ENCODE measurements around the gene GMCL2.
"Not testable (repeated sequence)": the region's sequence is repeated elsewhere in the genome, so short reads cannot be mapped to it uniquely, and the experiment has no call there.

Gene GMCL2

GRCh38 chr5:178206166-178207101 is 19.3 kb upstream of the GMCL2 start:
- DNase-seq (ENCODE audit: low read depth in 2 of 2): no peak

- DNase-seq (ENCODE audit: low read depth in 2 of 2): no peak
Observed at GRCh38 chr5:178205749-178206047, 18.5 kb upstream of the GMCL2 start.

- DNase-seq (ENCODE audit: low read depth in 2 of 2): peak; percentile 43 to 56
Observed at GRCh38 chr5:178204935-178205748, 18.0 kb upstream of the GMCL2 start.

GRCh38 chr5:178204182-178204934 is 17.2 kb upstream of the GMCL2 start, which contains the start of gene HNRNPAB:
TSS of gene HNRNPAB (plus strand) at chr5:178204533. CDS start at chr5:178204838, 305 bp downstream.
- DNase-seq (ENCODE audit: low read depth in 2 of 2): peak; percentile 89 to 92

- DNase-seq (ENCODE audit: low read depth in 2 of 2): no peak
Observed at GRCh38 chr5:178203670-178204181, 16.6 kb upstream of the GMCL2 start.

- DNase-seq (ENCODE audit: low read depth in 2 of 2): no peak
Observed at GRCh38 chr5:178202541-178202940, 15.4 kb upstream of the GMCL2 start.

- no peak for DNase-seq (ENCODE audit: low read depth in 2 of 2)
Observed at GRCh38 chr5:178201927-178202235, 14.7 kb upstream of the GMCL2 start.

GRCh38 chr5:178201221-178201926 is 14.2 kb upstream of the GMCL2 start:
- no peak for DNase-seq (ENCODE audit: low read depth in 2 of 2)

- DNase-seq (ENCODE audit: low read depth in 2 of 2): no peak
Observed at GRCh38 chr5:178199581-178200434, 12.6 kb upstream of the GMCL2 start.

GRCh38 chr5:178198706-178199105 is 11.5 kb upstream of the GMCL2 start:
- DNase-seq (ENCODE audit: low read depth in 2 of 2): no peak

GRCh38 chr5:178198151-178198550 is 11.0 kb upstream of the GMCL2 start:
- DNase-seq (ENCODE audit: low read depth in 2 of 2): not testable (repeated sequence)

- DNase-seq (ENCODE audit: low read depth in 2 of 2): no peak
Observed at GRCh38 chr5:178196986-178197385, 9.8 kb upstream of the GMCL2 start.

- DNase-seq (ENCODE audit: low read depth in 2 of 2): no peak
Observed at GRCh38 chr5:178196281-178196812, 9.2 kb upstream of the GMCL2 start.

GRCh38 chr5:178194026-178194425 is 6.9 kb upstream of the GMCL2 start:
- no peak for DNase-seq (ENCODE audit: low read depth in 2 of 2)

GRCh38 chr5:178193251-178193809 is 6.2 kb upstream of the GMCL2 start:
- no peak for DNase-seq (ENCODE audit: low read depth in 2 of 2)

- no peak for DNase-seq (ENCODE audit: low read depth in 2 of 2)
Observed at GRCh38 chr5:178192787-178193186, 5.6 kb upstream of the GMCL2 start.

GRCh38 chr5:178192244-178192643 is 5.1 kb upstream of the GMCL2 start:
- DNase-seq (ENCODE audit: low read depth in 2 of 2): no peak

GRCh38 chr5:178191661-178192060 is 4.5 kb upstream of the GMCL2 start:
- DNase-seq (ENCODE audit: low read depth in 2 of 2): no peak

- no peak for DNase-seq (ENCODE audit: low read depth in 2 of 2)
Observed at GRCh38 chr5:178189433-178189832, 2.3 kb upstream of the GMCL2 start.

GRCh38 chr5:178186427-178186826 is 744 bp downstream of the GMCL2 start:
- no peak for DNase-seq (ENCODE audit: low read depth in 2 of 2)
